SK-N-SH (cell line): ENCODE results near the gene HMOX2. TPM values are rescaled to one million over a fixed set of nuclear protein-coding genes. Genes with fewer than 3 reads are reported as not detected.

Source experiments
- CTCF ChIA-PET: fragments of 300-600, 350-600 bp; formaldehyde crosslinking; extraction: SDS; loops from one replicate; lab custom pipeline; 2021; lab: Yijun Ruan, JAX
- POLR2A ChIA-PET: fragments of 350-600 bp; sonication (Branson Sonifier 250); formaldehyde crosslinking; extraction: SDS; loops from one replicate; lab custom pipeline; 2020; ENCODE audit warnings: antibody characterized with exemption, inconsistent platforms; lab: Yijun Ruan, JAX
- DNase-seq: peaks from one replicate; pipeline ENCODE4 v3.0.0; 2012
- H2AFZ ChIP-seq: fragments of 200-600 bp; sonication (generic); 2 replicates; pipeline ENCODE4 v1.8.1; 2016; ENCODE audit warnings: antibody characterized with exemption, mild to moderate bottlenecking, low read depth
- H3F3A ChIP-seq: fragments of 200-600 bp; sonication (generic); replicated peaks from 2 replicates; pipeline ENCODE3; 2016; ENCODE audit warnings: antibody characterized with exemption, mild to moderate bottlenecking; ENCODE audit not compliant: insufficient read depth
- H3K27ac ChIP-seq, 2 experiments: fragments of 200-500 bp in 1 of 2; fragments of 200-600 bp in 1 of 2; sonication (Bioruptor generic) in 1 of 2; sonication (generic), shearing (Covaris generic) in 1 of 2; 2 replicates each; pipeline versions ENCODE4 v1.5.1 to v1.6.1; 2014 to 2016; ENCODE audit warnings: low read depth in 2 of 2, inconsistent platforms in 1 of 2, low read length in 1 of 2, mild to moderate bottlenecking in 1 of 2, mixed read lengths in 1 of 2
- H3K27me3 ChIP-seq: fragments of 200-600 bp; sonication (generic), shearing (Covaris generic); 2 replicates; pipeline ENCODE4 v1.6.1; 2016; ENCODE audit warnings: mixed run types; ENCODE audit not compliant: insufficient read depth
- H3K36me3 ChIP-seq, 2 experiments: fragments of 200-500 bp in 1 of 2; fragments of 200-600 bp in 1 of 2; sonication (Bioruptor generic) in 1 of 2; sonication (generic) in 1 of 2; replicated peaks in 1 of 2; 2 replicates each; pipeline versions ENCODE3 to v1.5.1; 2014 to 2016; ENCODE audit warnings: low read length in 1 of 2, mild to moderate bottlenecking in 1 of 2; ENCODE audit not compliant: insufficient read depth in 2 of 2, control insufficient read depth in 1 of 2
- H3K4me1 ChIP-seq, 2 experiments: fragments of 200-500 bp in 1 of 2; fragments of 200-600 bp in 1 of 2; sonication (Bioruptor generic) in 1 of 2; sonication (generic), shearing (Covaris generic) in 1 of 2; 2 replicates each; pipeline versions ENCODE4 v1.5.1 to v1.6.1; 2014 to 2016; ENCODE audit warnings: low read depth in 1 of 2, low read length in 1 of 2, mixed run types in 1 of 2; ENCODE audit not compliant: insufficient read depth in 2 of 2, control insufficient read depth in 1 of 2
- H3K4me2 ChIP-seq: fragments of 200-600 bp; sonication (generic), shearing (Covaris generic); 2 replicates; pipeline ENCODE4 v1.6.1; 2017; ENCODE audit warnings: mixed run types
- H3K4me3 ChIP-seq, 2 experiments: fragments of 200-500 bp in 1 of 2; fragments of 200-600 bp in 1 of 2; sonication (Bioruptor generic) in 1 of 2; sonication (generic), shearing (Covaris generic) in 1 of 2; 2 replicates each; pipeline versions ENCODE4 v1.5.1 to v1.8.1; 2014 to 2016; ENCODE audit warnings: low read depth in 2 of 2, inconsistent platforms in 1 of 2, low read length in 1 of 2, mild to moderate bottlenecking in 1 of 2, mixed read lengths in 1 of 2, moderate library complexity in 1 of 2
- H3K79me2 ChIP-seq: fragments of 200-600 bp; sonication (generic); 2 replicates; pipeline ENCODE4 v1.8.1; 2017; ENCODE audit warnings: mild to moderate bottlenecking; ENCODE audit not compliant: insufficient read depth
- H3K9ac ChIP-seq: fragments of 200-600 bp; sonication (generic); 2 replicates; pipeline ENCODE4 v1.6.1; 2017; ENCODE audit warnings: mixed run types
- H3K9me2 ChIP-seq: fragments of 200-600 bp; sonication (generic); 2 replicates; pipeline ENCODE4 v1.6.1; 2017; ENCODE audit warnings: mixed run types
- H3K9me3 ChIP-seq: fragments of 200-600 bp; sonication (generic); 2 replicates; pipeline ENCODE4 v1.6.1; 2017; ENCODE audit warnings: mixed run types, mild to moderate bottlenecking, moderate library complexity
- H4K20me1 ChIP-seq: fragments of 200-600 bp; sonication (generic); 2 replicates; pipeline ENCODE4 v1.6.1; 2017; ENCODE audit warnings: mild to moderate bottlenecking, mixed run types; ENCODE audit not compliant: insufficient read depth
- CHD2 ChIP-seq: fragments of 150-350 bp; IDR thresholded peaks from 2 replicates; pipeline ENCODE4 v1.6.1; 2018; ENCODE audit warnings: low read length; ENCODE audit not compliant: partially characterized antibody
- EP300 ChIP-seq, 2 experiments: IDR thresholded peaks; 2 replicates each; pipeline versions ENCODE4 v1.4.0 to v1.6.1; 2012; ENCODE audit warnings: borderline replicate concordance in 1 of 2, low read depth in 1 of 2, low read length in 1 of 2
- FOSL2 ChIP-seq: IDR thresholded peaks from 2 replicates; pipeline ENCODE4 v1.4.0; 2012; ENCODE audit warnings: low read depth, mild to moderate bottlenecking, moderate library complexity, borderline replicate concordance
- FOXM1 ChIP-seq: IDR thresholded peaks from 2 replicates; pipeline ENCODE4 v1.4.0; 2012; ENCODE audit warnings: low read depth, mild to moderate bottlenecking
- GABPA ChIP-seq: IDR thresholded peaks from 2 replicates; pipeline ENCODE4 v1.4.0; 2012; ENCODE audit warnings: low read depth, mild to moderate bottlenecking
- MEF2A ChIP-seq: IDR thresholded peaks from 2 replicates; pipeline ENCODE4 v1.4.0; 2012; ENCODE audit warnings: low read depth, borderline replicate concordance
- MXI1 ChIP-seq: IDR thresholded peaks from 2 replicates; pipeline ENCODE4 v1.6.1; 2012; ENCODE audit warnings: mild to moderate bottlenecking, low read depth, low read length, improper control_type of control experiment
- NFIC ChIP-seq: IDR thresholded peaks from 2 replicates; pipeline ENCODE4 v1.4.0; 2012; ENCODE audit warnings: borderline replicate concordance
- POLR2AphosphoS5 ChIP-seq: IDR thresholded peaks from 2 replicates; pipeline ENCODE4 v1.6.1; 2012; ENCODE audit warnings: low read depth, low read length
- RAD21 ChIP-seq: IDR thresholded peaks from 2 replicates; pipeline ENCODE4 v1.6.1; 2012; ENCODE audit warnings: mild to moderate bottlenecking, low read length
- RFX5 ChIP-seq: IDR thresholded peaks from 2 replicates; pipeline ENCODE4 v1.6.1; 2012; ENCODE audit warnings: mild to moderate bottlenecking, improper control_type of control experiment, low read length
- RXRA ChIP-seq: IDR thresholded peaks from 2 replicates; pipeline ENCODE4 v1.4.0; 2012; ENCODE audit warnings: low read depth, mild to moderate bottlenecking, borderline replicate concordance
- TAF1 ChIP-seq: IDR thresholded peaks from 2 replicates; pipeline ENCODE4 v1.6.1; 2012; ENCODE audit warnings: low read depth, mild to moderate bottlenecking, low read length, moderate library complexity, borderline replicate concordance
- TCF12 ChIP-seq: IDR thresholded peaks from 2 replicates; pipeline ENCODE4 v1.4.0; 2012
- TEAD4 ChIP-seq: IDR thresholded peaks from 2 replicates; pipeline ENCODE4 v1.4.0; 2012; ENCODE audit warnings: mild to moderate bottlenecking, borderline replicate concordance; ENCODE audit not compliant: insufficient read depth
- WGBS: methylation state at CpG from one replicate; pipeline ENCODE4 v1.1.6; 2017; ENCODE audit warnings: low lambda C conversion rate; 5-methylcytosine and 5-hydroxymethylcytosine counted together
- polyA plus RNA-seq, 3 experiments: library from polyadenylated mRNA; depleted of rRNA; stranded (reverse); fragments of >200 nt; gene quantifications; 2 replicates each; pipeline ENCODE4 v1.2.3, GENCODE V29; 2012
- TF ChIP-seq, protein P1 (sequence below): fragments of 200-600 bp; sonication (generic); IDR thresholded peaks from 2 replicates; pipeline ENCODE4 v1.6.1; 2017; ENCODE audit warnings: antibody characterized with exemption, mild to moderate bottlenecking, moderate library complexity
- TF ChIP-seq, protein P2 (sequence below): IDR thresholded peaks from 2 replicates; pipeline ENCODE4 v1.4.0; 2012; ENCODE audit warnings: low read depth, borderline replicate concordance
- TF ChIP-seq, protein P3 (sequence below): fragments of 150-350 bp; IDR thresholded peaks from 2 replicates; pipeline ENCODE4 v1.6.1; 2017; ENCODE audit warnings: antibody characterized with exemption, low read length, low read depth, borderline replicate concordance
- TF ChIP-seq, protein P4 (sequence below): IDR thresholded peaks from 2 replicates; pipeline ENCODE4; 2012

The HMOX2 gene
- polyA plus RNA-seq, 1 of the 3 experiments (the other 2 are of a cell fraction) = 65.1 TPM

DNA sequence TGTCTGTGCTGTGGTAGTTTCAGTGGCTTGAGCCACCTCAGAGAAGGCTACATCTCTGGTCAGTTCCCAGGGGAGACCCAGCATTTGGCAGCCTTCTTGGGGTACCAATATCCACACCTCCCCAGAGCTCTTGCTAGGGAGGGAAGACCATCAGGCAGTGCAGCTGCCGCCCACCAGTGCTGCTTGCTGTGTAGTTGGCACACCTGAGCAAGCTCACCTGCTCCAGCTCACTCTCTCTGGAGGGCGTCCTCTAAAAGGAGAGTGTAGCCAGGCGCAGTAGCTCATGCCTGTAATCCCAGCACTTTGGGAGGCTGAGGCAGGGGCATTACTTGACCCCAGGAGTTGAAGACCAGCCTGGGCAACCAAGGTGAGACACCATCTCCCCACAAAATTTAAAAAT, 32.6 kb downstream of the HMOX2 start:
- H3F3A ChIP-seq = no peaks in the 10 kb centered on the region
- TF ChIP-seq FOXM1 (no peak), RFX5 (no peak), TCF12 (no peak), CHD2 (no peak), RXRA (no peak), RAD21 (no peak), TEAD4 (no peak), FOSL2 (no peak), GABPA (no peak), POLR2AphosphoS5 (no peak), NFIC (no peak), EP300 (IDR thresholded peaks at IDR 0.05; ENCODE audit: borderline replicate concordance in 1 of 2, low read depth in 1 of 2, low read length in 1 of 2) (no peak), MXI1 (no peak)
- TF ChIP-seq, protein P1, sequence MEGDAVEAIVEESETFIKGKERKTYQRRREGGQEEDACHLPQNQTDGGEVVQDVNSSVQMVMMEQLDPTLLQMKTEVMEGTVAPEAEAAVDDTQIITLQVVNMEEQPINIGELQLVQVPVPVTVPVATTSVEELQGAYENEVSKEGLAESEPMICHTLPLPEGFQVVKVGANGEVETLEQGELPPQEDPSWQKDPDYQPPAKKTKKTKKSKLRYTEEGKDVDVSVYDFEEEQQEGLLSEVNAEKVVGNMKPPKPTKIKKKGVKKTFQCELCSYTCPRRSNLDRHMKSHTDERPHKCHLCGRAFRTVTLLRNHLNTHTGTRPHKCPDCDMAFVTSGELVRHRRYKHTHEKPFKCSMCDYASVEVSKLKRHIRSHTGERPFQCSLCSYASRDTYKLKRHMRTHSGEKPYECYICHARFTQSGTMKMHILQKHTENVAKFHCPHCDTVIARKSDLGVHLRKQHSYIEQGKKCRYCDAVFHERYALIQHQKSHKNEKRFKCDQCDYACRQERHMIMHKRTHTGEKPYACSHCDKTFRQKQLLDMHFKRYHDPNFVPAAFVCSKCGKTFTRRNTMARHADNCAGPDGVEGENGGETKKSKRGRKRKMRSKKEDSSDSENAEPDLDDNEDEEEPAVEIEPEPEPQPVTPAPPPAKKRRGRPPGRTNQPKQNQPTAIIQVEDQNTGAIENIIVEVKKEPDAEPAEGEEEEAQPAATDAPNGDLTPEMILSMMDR = no peak
- TF ChIP-seq, all 33 proteins: peak for 0
- no peaks in the 10 kb centered on the region for H4K20me1 ChIP-seq
- no peaks in the 10 kb centered on the region; a peak in 1 of 4 replicates for H3K4me1 ChIP-seq
- H3K9me2 ChIP-seq = no peaks in the 10 kb centered on the region
- ChIA-PET CTCF (interaction anchor here (0.7 to 11.4 kb wide), 8 partner anchors 9 to 448 kb away, joined by 3 to 182 read pairs (median 12); no protein-coding TSS in a partner anchor), POLR2A (interaction anchor here (1.1 kb wide), 1 partner anchor 13 kb away, joined by 3 read pairs; no protein-coding TSS in a partner anchor)
- no peak overlapping the region for H3K4me2 ChIP-seq
- 100% methylated on average over 1 of the region's 3 CpGs for WGBS
- no peak overlapping the region for H2AFZ ChIP-seq
- DNase-seq = no peak
- H3K4me3 ChIP-seq = no peak overlapping the region
- no peak overlapping the region for H3K9ac ChIP-seq
- peaks cover 14% of the 10 kb centered on the region for H3K79me2 ChIP-seq
- H3K36me3 ChIP-seq = peaks cover 12 to 57% of the 10 kb centered on the region in 2 experiments
- no peaks in the 10 kb centered on the region for H3K9me3 ChIP-seq
- no peak overlapping the region for H3K27ac ChIP-seq
- H3K27me3 ChIP-seq = no peaks in the 10 kb centered on the region

DNA sequence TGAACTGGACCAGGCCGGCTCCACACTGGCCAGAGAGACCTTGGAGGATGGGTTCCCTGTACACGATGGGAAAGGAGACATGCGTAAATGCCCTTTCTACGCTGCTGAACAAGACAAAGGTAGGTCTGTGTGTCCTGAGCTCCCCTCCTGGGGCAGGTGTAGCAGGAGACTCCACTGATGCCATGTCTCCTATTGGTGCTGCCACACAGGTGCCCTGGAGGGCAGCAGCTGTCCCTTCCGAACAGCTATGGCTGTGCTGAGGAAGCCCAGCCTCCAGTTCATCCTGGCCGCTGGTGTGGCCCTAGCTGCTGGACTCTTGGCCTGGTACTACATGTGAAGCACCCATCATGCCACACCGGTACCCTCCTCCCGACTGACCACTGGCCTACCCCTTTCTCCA, 33.2 kb downstream of the HMOX2 start:
- Histone ChIP-seq H2AFZ (no peak overlapping the region), H3F3A (no peaks in the 10 kb centered on the region), H3K27me3 (no peaks in the 10 kb centered on the region), H3K36me3 (peaks cover 12 to 59% of the 10 kb centered on the region in 2 experiments), H4K20me1 (no peaks in the 10 kb centered on the region), H3K9ac (no peak overlapping the region), H3K4me2 (no peak overlapping the region), H3K4me3 (no peak overlapping the region), H3K9me3 (no peaks in the 10 kb centered on the region), H3K9me2 (no peaks in the 10 kb centered on the region), H3K79me2 (peaks cover 8% of the 10 kb centered on the region), H3K27ac (no peak overlapping the region), H3K4me1 (no peaks in the 10 kb centered on the region; a peak in 1 of 4 replicates)
- ChIA-PET CTCF (interaction anchor here (0.6 to 11.4 kb wide), 9 partner anchors 9 to 115 kb away, joined by 3 to 182 read pairs (median 4); partner anchors contain the start of genes HMOX2 and MGRN1), POLR2A (no interaction called here)
- no peak for DNase-seq
- WGBS = 96% methylated on average over 8 of the region's 8 CpGs
- TF ChIP-seq FOSL2 = no peak
- TF ChIP-seq, protein P1 = no peak
- TF ChIP-seq, protein P2, sequence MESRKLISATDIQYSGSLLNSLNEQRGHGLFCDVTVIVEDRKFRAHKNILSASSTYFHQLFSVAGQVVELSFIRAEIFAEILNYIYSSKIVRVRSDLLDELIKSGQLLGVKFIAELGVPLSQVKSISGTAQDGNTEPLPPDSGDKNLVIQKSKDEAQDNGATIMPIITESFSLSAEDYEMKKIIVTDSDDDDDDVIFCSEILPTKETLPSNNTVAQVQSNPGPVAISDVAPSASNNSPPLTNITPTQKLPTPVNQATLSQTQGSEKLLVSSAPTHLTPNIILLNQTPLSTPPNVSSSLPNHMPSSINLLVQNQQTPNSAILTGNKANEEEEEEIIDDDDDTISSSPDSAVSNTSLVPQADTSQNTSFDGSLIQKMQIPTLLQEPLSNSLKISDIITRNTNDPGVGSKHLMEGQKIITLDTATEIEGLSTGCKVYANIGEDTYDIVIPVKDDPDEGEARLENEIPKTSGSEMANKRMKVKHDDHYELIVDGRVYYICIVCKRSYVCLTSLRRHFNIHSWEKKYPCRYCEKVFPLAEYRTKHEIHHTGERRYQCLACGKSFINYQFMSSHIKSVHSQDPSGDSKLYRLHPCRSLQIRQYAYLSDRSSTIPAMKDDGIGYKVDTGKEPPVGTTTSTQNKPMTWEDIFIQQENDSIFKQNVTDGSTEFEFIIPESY = no peak
- no peak for TF ChIP-seq RFX5
- TF ChIP-seq, protein P3, sequence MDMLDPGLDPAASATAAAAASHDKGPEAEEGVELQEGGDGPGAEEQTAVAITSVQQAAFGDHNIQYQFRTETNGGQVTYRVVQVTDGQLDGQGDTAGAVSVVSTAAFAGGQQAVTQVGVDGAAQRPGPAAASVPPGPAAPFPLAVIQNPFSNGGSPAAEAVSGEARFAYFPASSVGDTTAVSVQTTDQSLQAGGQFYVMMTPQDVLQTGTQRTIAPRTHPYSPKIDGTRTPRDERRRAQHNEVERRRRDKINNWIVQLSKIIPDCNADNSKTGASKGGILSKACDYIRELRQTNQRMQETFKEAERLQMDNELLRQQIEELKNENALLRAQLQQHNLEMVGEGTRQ = no peak
- TF ChIP-seq, protein P4, sequence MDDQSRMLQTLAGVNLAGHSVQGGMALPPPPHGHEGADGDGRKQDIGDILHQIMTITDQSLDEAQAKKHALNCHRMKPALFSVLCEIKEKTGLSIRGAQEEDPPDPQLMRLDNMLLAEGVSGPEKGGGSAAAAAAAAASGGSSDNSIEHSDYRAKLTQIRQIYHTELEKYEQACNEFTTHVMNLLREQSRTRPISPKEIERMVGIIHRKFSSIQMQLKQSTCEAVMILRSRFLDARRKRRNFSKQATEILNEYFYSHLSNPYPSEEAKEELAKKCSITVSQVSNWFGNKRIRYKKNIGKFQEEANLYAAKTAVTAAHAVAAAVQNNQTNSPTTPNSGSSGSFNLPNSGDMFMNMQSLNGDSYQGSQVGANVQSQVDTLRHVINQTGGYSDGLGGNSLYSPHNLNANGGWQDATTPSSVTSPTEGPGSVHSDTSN = no peak
- TF ChIP-seq TEAD4 = no peak
- no peak for TF ChIP-seq MEF2A
- TF ChIP-seq TAF1 = no peak
- no peak for TF ChIP-seq EP300 (IDR thresholded peaks at IDR 0.05; ENCODE audit: borderline replicate concordance in 1 of 2, low read depth in 1 of 2, low read length in 1 of 2)
- no peak for TF ChIP-seq POLR2AphosphoS5
- no peak for TF ChIP-seq GABPA
